ENCODE measurements around the gene DPH6.
"Not testable (repeated sequence)": the region's sequence is repeated elsewhere in the genome, so short reads cannot be mapped to it uniquely, and the experiment has no call there.

DPH6 gene

DNA sequence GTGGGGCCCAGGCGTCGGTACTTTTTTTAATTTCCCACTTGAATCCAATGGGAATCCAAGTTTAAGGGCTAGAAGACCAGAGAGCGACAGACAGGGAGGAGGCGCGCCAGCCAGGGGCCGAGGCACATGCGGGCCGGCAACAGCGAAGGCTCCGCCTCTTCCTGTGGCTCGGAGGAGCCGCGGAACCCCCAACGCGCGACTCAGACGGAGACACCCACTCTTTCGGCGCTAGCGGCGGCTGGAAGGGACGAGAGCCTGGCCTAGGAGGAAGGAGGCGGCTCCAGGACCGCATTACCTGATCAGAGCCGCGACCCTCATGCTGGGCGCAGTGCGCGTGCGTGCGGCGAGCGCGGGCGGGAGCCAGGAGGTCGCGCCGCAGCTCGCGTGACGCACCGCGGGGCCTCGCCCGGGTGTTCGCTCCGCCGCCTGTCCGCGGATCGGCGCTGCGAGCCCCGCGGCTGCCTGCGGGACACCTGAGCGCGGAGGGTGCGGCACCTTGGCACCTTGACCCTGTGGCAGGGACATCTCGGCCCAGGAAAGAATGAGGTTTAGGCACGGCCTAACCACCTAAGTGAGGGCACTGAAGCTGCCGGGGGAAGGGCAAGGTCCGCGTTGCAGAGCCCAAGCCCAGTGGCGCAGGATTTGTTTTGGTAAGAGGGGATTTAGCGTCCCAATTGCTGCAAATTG, at the start of gene DPH6:
Gene DPH6 (minus strand): TSS at position 342 of the 687 bp plus-strand sequence. CDS start 24 bp downstream, at position 318.
- DNase-seq (ENCODE audit: low read depth in 2 of 2) = peak; percentile 78 to 83

GRCh38 chr15:35595656-35596055, 49.7 kb upstream of the DPH6 start:
- no peak for DNase-seq (ENCODE audit: low read depth in 2 of 2)

- not testable (repeated sequence) for DNase-seq (ENCODE audit: low read depth in 2 of 2)
These were observed 46.0 kb upstream of the DPH6 start for GRCh38 chr15:35591987-35592386.

- DNase-seq (ENCODE audit: low read depth in 2 of 2) = no peak
These were observed 38.0 kb upstream of the DPH6 start for GRCh38 chr15:35583863-35584528.

- DNase-seq (ENCODE audit: low read depth in 2 of 2) = no peak
These were observed 34.6 kb upstream of the DPH6 start for GRCh38 chr15:35580606-35581005.

- DNase-seq (ENCODE audit: low read depth in 2 of 2) = no peak
These were observed 21.4 kb upstream of the DPH6 start for GRCh38 chr15:35567392-35567791.

DNA sequence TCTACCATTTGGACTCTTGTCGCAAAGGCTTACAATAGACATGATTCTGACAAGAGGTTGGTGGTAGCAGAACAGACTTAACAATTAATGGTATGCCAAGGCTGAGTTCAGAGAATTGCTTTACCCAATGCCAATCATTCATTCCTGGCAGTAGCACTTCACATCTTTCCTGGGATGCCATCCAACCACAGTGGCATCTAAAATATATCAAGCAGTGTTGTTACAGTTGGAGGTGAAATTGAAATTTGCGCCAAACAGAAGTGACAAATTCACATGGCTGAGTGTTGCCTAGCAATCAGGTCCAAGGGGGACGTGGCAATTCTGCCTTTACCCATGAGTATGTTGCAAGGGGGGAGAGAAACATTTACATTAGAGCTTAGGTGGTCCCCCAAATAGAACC, 21.0 kb upstream of the DPH6 start:
- no peak for DNase-seq (ENCODE audit: low read depth in 2 of 2)

- no peak for DNase-seq (ENCODE audit: low read depth in 2 of 2)
These were observed 19.9 kb upstream of the DPH6 start for GRCh38 chr15:35565901-35566300.

- DNase-seq (ENCODE audit: low read depth in 2 of 2) = no peak
These were observed 16.7 kb upstream of the DPH6 start for GRCh38 chr15:35562641-35563040.

GRCh38 chr15:35561308-35561707, 15.3 kb upstream of the DPH6 start:
- DNase-seq (ENCODE audit: low read depth in 2 of 2) = no peak

DNA sequence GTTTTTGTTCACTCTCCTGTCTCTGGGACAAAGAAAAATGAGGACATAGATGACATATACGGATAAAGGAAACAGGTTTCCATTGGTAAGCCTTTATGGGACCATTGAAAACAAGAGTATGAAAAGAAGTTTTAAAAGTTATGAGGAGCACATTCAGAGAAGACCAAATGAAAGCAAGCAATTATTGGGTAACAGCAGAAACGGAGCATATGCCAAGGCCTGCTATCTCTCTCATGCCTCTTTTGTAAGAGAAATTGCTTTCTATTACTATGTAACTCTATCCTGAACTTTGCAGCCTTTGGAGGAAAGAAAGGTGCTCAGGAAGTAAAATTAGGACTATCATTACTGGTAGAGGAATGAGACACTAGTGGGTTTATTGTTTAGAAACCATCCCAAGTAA, 14.9 kb upstream of the DPH6 start:
- DNase-seq (ENCODE audit: low read depth in 2 of 2) = no peak

DNA sequence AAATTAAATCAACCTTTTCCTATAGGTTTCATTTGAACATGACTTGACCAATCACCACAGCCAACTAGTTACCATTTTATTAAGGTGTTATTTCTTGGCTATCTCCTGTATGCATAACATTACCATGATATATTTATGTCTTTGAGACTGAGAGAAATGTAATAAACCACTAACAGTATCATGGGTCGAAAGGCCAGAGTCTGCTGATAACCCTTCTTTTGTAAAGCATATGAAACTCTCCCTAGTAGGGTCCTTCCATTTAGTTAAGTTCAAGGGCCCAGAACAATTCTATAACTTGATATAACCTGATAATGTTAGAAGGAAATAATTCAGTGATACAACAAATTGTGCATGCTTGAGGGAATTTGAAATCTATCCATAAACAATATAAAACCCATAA, 14.3 kb upstream of the DPH6 start:
- DNase-seq (ENCODE audit: low read depth in 2 of 2) = no peak

- DNase-seq (ENCODE audit: low read depth in 2 of 2) = no peak
These were observed 13.7 kb upstream of the DPH6 start for GRCh38 chr15:35559683-35560082.

GRCh38 chr15:35557544-35557943, 11.6 kb upstream of the DPH6 start:
- DNase-seq (ENCODE audit: low read depth in 2 of 2) = no peak

DNA sequence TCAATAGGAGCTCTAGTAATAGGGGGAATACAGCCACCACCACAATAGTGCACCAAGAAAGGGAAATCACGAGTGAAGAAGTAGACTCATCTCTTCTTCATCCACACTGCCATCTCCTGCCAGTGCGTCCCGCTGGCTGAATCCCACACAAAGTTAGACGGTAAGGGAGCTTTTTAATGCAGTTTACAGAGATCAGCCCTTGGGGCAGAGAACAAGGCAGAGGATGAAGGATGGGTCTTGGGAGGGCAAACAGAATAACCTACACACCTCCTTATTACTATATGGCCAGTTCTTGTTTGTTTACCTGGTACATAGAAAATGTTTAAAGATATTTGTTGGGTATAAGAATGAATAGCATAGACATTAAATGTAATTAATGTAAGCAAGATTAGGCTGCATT, 11.0 kb upstream of the DPH6 start:
- DNase-seq (ENCODE audit: low read depth in 2 of 2) = no peak

- DNase-seq (ENCODE audit: low read depth in 2 of 2) = no peak
These were observed 9.3 kb upstream of the DPH6 start for GRCh38 chr15:35555244-35555643.

GRCh38 chr15:35550957-35551356, 5.0 kb upstream of the DPH6 start:
- no peak for DNase-seq (ENCODE audit: low read depth in 2 of 2)

DNA sequence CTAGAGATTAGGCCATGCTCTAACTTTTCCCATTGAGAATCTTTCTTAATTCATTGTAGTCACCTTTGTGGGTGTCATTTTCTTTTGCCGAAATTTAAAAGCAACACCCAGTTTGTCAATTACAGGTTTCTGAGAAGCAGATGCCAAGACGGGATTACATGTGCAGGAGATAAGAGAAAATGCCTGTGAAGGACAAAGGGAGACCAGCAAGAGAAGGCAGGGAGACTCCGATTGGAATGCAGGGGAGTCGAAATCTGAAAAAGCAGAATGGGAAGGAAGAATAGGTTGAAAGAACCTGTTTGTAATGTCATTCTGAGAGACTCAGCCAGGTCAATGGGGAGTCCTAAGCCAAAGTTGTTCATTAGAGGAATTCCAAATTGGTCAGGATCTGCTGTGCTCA, 3.6 kb upstream of the DPH6 start:
- DNase-seq (ENCODE audit: low read depth in 2 of 2) = no peak

GRCh38 chr15:35548435-35548834, 2.5 kb upstream of the DPH6 start:
- no peak for DNase-seq (ENCODE audit: low read depth in 2 of 2)

DNA sequence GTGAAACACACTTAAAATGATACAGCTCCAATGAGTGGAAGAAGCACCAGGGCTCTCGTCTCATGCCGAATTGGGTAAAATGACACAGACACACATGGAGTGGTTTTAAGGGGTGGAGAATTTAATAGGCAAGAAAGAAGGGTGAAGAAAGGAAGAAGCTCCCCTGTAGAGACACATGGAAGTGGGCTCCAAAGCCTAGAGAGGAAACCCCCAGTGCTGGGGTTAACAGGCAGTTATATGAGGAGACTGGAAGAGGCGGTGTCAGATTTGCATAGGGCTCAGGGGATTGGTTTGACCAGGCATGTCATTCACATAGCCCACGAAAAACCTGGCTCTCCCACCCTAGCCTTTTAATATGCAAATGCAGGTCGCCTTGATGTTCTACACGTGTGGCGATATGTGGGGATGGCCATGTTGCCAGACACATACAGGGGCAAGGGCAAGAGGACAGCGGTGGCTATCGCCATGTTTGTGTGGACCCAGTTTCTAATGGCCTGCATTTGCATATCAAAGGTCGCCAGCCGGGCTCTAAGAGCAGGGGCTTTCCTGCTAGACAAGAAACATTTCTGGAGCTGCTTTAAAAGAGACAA, 1.9 kb upstream of the DPH6 start:
- DNase-seq (ENCODE audit: low read depth in 2 of 2) = no peak

DNA sequence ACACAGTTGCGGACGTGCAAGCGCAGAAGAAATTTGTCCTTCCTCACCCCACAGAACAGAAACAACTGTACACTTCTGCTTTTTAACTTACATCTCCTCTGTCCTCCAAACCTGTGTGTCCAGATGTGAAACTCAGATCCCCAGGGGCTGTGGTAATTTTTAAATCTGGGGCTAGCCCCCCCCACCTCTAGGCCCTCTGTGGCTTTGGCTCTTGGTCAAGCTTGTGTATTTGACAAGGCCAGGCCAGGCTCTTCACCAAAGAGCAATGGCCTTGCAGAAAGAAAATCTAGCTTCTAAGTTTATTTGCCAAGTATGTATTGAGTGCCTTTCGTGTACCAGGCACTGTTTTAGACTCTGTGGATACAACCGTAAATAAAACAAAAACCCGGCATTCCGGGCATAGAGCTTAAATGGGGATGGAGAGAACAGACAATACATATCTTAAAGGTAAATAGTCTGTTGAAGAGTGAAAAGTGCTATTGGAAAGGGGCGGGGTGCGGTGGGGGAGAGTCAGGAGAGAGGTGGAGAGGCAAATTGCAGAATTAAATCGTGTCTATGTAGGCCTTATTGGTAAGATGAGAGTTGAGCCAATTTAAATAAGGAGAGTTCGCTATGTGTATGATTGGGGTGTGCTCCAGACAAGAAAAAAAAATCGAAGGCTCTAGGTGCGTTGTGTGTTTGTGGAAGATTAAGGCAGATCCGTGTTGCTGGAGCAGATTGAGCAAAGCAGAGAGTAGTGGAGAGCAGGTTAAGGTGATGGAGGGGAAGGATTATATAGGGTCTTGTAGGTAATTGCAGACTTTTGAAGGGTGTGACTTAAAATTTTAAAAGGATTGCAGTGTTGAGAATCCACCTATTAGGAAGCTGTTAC, 781 bp upstream of the DPH6 start:
- DNase-seq (ENCODE audit: low read depth in 2 of 2) = no peak

DNA sequence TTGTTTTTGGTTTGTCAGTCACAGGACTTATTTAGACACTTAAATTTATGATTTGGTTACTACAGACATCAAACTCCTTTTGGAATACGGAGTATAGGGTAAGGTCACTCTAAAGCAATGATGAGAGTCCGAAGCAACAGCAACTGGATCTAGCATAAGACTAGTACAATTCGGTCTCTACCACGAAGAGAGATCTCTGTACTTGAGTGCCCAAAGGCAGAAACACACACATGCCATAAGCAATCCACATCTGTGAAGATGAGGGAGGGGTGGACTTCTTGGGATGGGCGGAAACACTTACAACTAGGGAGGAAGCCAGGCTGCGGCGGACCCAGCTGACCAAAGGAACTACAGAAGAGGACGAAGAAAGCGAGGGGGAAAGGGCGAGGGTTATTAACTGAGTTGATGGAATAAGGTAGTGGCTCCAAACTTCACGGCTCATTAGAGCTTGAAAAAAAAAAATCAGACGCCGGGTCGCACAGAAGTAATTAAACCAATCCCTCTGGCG, 595 bp downstream of the DPH6 start:
- peak in 1 of 2 donors; percentile 6 for DNase-seq (ENCODE audit: low read depth in 2 of 2)

All from stimulated activated CD8-positive, alpha-beta memory T cell treated with anti-CD3 and anti-CD28 coated beads, Interleukin-7, amount 100 ng/mL, for 4 hours (primary cell).